ENCODE data around the gene DGCR8.

- TF ChIP-seq POLR2A (IDR thresholded peaks at IDR 0.05; ENCODE audit: low read length) (no peak), GATA1 (IDR thresholded peaks at IDR 0.05; ENCODE audit: low read depth, low read length) (no peak)
These were observed 58.8 kb downstream of the DGCR8 start for GRCh38 chr22:20138868-20139267.
